GM10266 (cell line): ENCODE results near the gene GRIA1.
"Not testable (repeated sequence)": the region's sequence is repeated elsewhere in the genome, so short reads cannot be mapped to it uniquely, and the experiment has no call there.

Source experiments
- DNase-seq: peaks from one replicate; pipeline ENCODE4 v3.0.0; 2012; ENCODE audit errors: extremely low spot score
- CTCF ChIP-seq: IDR thresholded peaks from 2 replicates; pipeline ENCODE4 v1.5.1; 2012; ENCODE audit warnings: mild to moderate bottlenecking, low read depth; ENCODE audit not compliant: control insufficient read depth, insufficient read depth; ENCODE audit errors: missing control alignments

GRIA1 gene

GRCh38 chr5:153823036-153823435 is 332.6 kb downstream of the GRIA1 start:
- no peak for DNase-seq
- TF ChIP-seq CTCF = no peak

- no peak for TF ChIP-seq CTCF
- no peak for DNase-seq
Measured at GRCh38 chr5:153824909-153825308, 334.4 kb downstream of the GRIA1 start.

GRCh38 chr5:153827397-153827796 is 336.9 kb downstream of the GRIA1 start:
- DNase-seq = no peak
- TF ChIP-seq CTCF = no peak

- DNase-seq = no peak
- no peak for TF ChIP-seq CTCF
Measured at GRCh38 chr5:153829510-153830065, 339.1 kb downstream of the GRIA1 start.

- TF ChIP-seq CTCF = no peak
- no peak for DNase-seq
Measured at GRCh38 chr5:153831973-153832372, 341.5 kb downstream of the GRIA1 start.

GRCh38 chr5:153835891-153836515 is 345.5 kb downstream of the GRIA1 start:
- no peak for DNase-seq
- no peak for TF ChIP-seq CTCF

- DNase-seq = not testable (repeated sequence)
Measured at GRCh38 chr5:153849303-153850113, 359.0 kb downstream of the GRIA1 start.
